ENCODE data around the gene M6PR.

M6PR gene

DNA sequence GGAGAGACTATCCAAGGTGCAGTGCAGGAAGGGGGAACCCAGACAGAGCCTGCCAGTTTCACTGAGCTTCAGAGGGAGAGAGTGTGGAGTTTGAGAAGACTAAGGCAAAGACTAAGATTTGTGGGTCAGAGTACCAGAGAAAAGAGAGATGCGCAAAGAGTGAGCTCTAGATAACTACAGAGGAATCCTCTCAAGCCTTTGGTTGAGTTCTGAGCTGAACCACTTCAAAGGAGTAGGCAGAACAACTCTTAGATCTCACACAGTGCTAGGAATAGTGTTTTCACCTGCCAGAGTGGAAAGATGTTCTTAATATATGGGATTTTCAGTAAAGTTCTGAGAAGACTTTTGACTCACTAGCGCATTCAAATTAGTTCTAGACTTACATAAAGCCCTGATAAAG, 10.7 kb upstream of the M6PR start:
- Histone ChIP-seq H3K27ac (replicated peaks) (no peak overlapping the region), H3K4me3 (replicated peaks; ENCODE audit: insufficient read depth, low read length) (no peak overlapping the region), H3K27me3 (ENCODE audit: insufficient read depth, poor library complexity, severe bottlenecking) (no peaks in the 10 kb centered on the region)
- no peak for DNase-seq (ENCODE audit: low read depth in 1 of 2, low spot score in 1 of 2)
- TF ChIP-seq, protein P1, sequence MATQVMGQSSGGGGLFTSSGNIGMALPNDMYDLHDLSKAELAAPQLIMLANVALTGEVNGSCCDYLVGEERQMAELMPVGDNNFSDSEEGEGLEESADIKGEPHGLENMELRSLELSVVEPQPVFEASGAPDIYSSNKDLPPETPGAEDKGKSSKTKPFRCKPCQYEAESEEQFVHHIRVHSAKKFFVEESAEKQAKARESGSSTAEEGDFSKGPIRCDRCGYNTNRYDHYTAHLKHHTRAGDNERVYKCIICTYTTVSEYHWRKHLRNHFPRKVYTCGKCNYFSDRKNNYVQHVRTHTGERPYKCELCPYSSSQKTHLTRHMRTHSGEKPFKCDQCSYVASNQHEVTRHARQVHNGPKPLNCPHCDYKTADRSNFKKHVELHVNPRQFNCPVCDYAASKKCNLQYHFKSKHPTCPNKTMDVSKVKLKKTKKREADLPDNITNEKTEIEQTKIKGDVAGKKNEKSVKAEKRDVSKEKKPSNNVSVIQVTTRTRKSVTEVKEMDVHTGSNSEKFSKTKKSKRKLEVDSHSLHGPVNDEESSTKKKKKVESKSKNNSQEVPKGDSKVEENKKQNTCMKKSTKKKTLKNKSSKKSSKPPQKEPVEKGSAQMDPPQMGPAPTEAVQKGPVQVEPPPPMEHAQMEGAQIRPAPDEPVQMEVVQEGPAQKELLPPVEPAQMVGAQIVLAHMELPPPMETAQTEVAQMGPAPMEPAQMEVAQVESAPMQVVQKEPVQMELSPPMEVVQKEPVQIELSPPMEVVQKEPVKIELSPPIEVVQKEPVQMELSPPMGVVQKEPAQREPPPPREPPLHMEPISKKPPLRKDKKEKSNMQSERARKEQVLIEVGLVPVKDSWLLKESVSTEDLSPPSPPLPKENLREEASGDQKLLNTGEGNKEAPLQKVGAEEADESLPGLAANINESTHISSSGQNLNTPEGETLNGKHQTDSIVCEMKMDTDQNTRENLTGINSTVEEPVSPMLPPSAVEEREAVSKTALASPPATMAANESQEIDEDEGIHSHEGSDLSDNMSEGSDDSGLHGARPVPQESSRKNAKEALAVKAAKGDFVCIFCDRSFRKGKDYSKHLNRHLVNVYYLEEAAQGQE (IDR thresholded peaks at IDR 0.05; ENCODE audit: insufficient replicate concordance, low read depth) = no peak
- TF ChIP-seq, protein P2, sequence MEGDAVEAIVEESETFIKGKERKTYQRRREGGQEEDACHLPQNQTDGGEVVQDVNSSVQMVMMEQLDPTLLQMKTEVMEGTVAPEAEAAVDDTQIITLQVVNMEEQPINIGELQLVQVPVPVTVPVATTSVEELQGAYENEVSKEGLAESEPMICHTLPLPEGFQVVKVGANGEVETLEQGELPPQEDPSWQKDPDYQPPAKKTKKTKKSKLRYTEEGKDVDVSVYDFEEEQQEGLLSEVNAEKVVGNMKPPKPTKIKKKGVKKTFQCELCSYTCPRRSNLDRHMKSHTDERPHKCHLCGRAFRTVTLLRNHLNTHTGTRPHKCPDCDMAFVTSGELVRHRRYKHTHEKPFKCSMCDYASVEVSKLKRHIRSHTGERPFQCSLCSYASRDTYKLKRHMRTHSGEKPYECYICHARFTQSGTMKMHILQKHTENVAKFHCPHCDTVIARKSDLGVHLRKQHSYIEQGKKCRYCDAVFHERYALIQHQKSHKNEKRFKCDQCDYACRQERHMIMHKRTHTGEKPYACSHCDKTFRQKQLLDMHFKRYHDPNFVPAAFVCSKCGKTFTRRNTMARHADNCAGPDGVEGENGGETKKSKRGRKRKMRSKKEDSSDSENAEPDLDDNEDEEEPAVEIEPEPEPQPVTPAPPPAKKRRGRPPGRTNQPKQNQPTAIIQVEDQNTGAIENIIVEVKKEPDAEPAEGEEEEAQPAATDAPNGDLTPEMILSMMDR (IDR thresholded peaks at IDR 0.05; ENCODE audit: insufficient read depth, low read length) = no peak
- TF ChIP-seq SPI1 (IDR thresholded peaks at IDR 0.05; ENCODE audit: borderline replicate concordance, low read depth) = no peak
- no peak for TF ChIP-seq POLR2AphosphoS5 (IDR thresholded peaks at IDR 0.05; ENCODE audit: low read depth)
- TF ChIP-seq GABPA (IDR thresholded peaks at IDR 0.05; ENCODE audit: low read depth) = no peak

DNA sequence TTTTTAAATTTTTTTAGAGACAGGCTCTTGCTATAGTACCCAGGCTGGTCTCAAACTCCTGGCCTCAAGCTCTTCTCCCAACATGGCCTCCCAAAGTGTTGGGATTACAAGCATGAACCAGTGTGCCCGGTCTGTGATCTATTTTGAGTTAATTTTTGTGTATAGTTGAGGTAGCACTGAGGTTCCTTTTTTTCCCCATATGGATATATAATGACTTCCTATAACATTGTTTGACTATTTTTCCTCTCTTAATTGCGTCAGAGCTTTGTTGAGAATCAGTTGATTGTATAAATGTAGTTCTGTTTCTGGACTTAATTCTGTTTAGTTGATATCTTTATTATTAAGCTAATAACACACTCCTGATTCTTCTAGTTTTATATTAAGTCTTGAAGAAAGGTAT, 8.6 kb upstream of the M6PR start:
- Histone ChIP-seq H3K27me3 (ENCODE audit: insufficient read depth, poor library complexity, severe bottlenecking) (no peaks in the 10 kb centered on the region), H3K27ac (replicated peaks) (no peak overlapping the region), H3K4me3 (replicated peaks; ENCODE audit: insufficient read depth, low read length) (no peak overlapping the region)
- TF ChIP-seq SPI1 (IDR thresholded peaks at IDR 0.05; ENCODE audit: borderline replicate concordance, low read depth) (no peak), GABPA (IDR thresholded peaks at IDR 0.05; ENCODE audit: low read depth) (no peak), POLR2AphosphoS5 (IDR thresholded peaks at IDR 0.05; ENCODE audit: low read depth) (no peak)
- TF ChIP-seq, protein P2 (IDR thresholded peaks at IDR 0.05; ENCODE audit: insufficient read depth, low read length) = no peak
- TF ChIP-seq, protein P1 (IDR thresholded peaks at IDR 0.05; ENCODE audit: insufficient replicate concordance, low read depth) = no peak
- DNase-seq (ENCODE audit: low read depth in 1 of 2, low spot score in 1 of 2) = no peak

DNA sequence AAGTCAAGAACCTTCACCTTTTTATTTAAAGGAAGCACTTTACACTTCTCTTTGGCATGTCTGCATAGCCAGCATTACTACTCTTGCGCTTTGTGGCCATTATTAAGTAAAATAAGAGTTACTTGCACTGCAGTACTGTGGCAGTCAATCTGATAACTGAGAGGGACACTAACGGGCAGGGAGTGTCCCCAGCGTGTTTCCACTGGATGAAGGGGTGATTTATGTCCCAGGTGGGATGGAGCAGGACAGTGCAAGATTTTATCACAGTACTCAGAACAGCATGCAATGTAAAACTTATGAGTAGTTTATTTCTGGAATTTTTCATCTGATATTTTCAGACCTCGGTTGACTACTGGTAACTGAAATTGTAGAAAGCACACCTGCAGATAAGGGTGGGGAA, 8.1 kb upstream of the M6PR start:
- TF ChIP-seq POLR2AphosphoS5 (IDR thresholded peaks at IDR 0.05; ENCODE audit: low read depth) = no peak
- no peak for TF ChIP-seq GABPA (IDR thresholded peaks at IDR 0.05; ENCODE audit: low read depth)
- TF ChIP-seq SPI1 (IDR thresholded peaks at IDR 0.05; ENCODE audit: borderline replicate concordance, low read depth) = no peak
- TF ChIP-seq, protein P1 (IDR thresholded peaks at IDR 0.05; ENCODE audit: insufficient replicate concordance, low read depth) = no peak
- TF ChIP-seq, protein P2 (IDR thresholded peaks at IDR 0.05; ENCODE audit: insufficient read depth, low read length) = no peak
- no peak for DNase-seq (ENCODE audit: low read depth in 1 of 2, low spot score in 1 of 2)
- Histone ChIP-seq H3K4me3 (replicated peaks; ENCODE audit: insufficient read depth, low read length) (no peak overlapping the region), H3K27ac (replicated peaks) (no peak overlapping the region), H3K27me3 (ENCODE audit: insufficient read depth, poor library complexity, severe bottlenecking) (no peaks in the 10 kb centered on the region)

All from HL-60 (cell line).